NCI-H2196 (cell line): ENCODE data around the gene C17orf75.
A peak's percentile ranks its signal among the peaks of the same experiment; 100 is the strongest.
"Not testable (repeated sequence)": the region's sequence is repeated elsewhere in the genome, so short reads cannot be mapped to it uniquely, and the experiment has no call there.

Experiments used
- DNase-seq: peaks from one replicate; lab custom pipeline; 2025; ENCODE audit not compliant: unreplicated experiment; lab: John Stamatoyannopoulos, UW

C17orf75 gene

GRCh38 chr17:32341857-32342602 is at the start of gene C17orf75:
C17orf75 (minus strand) TSS chr17:32342173; CDS start chr17:32342139, 34 bp downstream.
- peak; percentile 64 for DNase-seq

- DNase-seq, result no peak
Observed at GRCh38 chr17:32388613-32389459, 46.9 kb upstream of the C17orf75 start.

- not testable (repeated sequence) for DNase-seq
Observed at GRCh38 chr17:32388128-32388527, 46.2 kb upstream of the C17orf75 start.

GRCh38 chr17:32386844-32387243 is 44.9 kb upstream of the C17orf75 start:
- no peak for DNase-seq

GRCh38 chr17:32385971-32386370 is 44.0 kb upstream of the C17orf75 start:
- DNase-seq, result no peak

GRCh38 chr17:32385121-32385520 is 43.1 kb upstream of the C17orf75 start:
- DNase-seq, result no peak

GRCh38 chr17:32383926-32384434 is 42.0 kb upstream of the C17orf75 start:
- DNase-seq, result no peak

- DNase-seq, result no peak
Observed at GRCh38 chr17:32382526-32383223, 40.7 kb upstream of the C17orf75 start.

- no peak for DNase-seq
Observed at GRCh38 chr17:32370426-32370825, 28.5 kb upstream of the C17orf75 start.

- no peak for DNase-seq
Observed at GRCh38 chr17:32361270-32361669, 19.3 kb upstream of the C17orf75 start.

GRCh38 chr17:32357615-32358014 is 15.6 kb upstream of the C17orf75 start:
- DNase-seq, result no peak

- no peak for DNase-seq
Observed at GRCh38 chr17:32356750-32357149, 14.8 kb upstream of the C17orf75 start.

GRCh38 chr17:32356378-32356743 is 14.4 kb upstream of the C17orf75 start:
- DNase-seq, result no peak

- DNase-seq, result peak; percentile 0
Observed at GRCh38 chr17:32355649-32356377, 13.8 kb upstream of the C17orf75 start.

- DNase-seq, result not testable (repeated sequence)
Observed at GRCh38 chr17:32352734-32353133, 10.8 kb upstream of the C17orf75 start.

- peak; percentile 0 for DNase-seq
Observed at GRCh38 chr17:32350666-32351418, 8.9 kb upstream of the C17orf75 start.

- DNase-seq, result peak; percentile 87
Observed at GRCh38 chr17:32349854-32350665, 8.1 kb upstream of the C17orf75 start, which contains the start of gene ZNF207. ZNF207 (plus strand) TSS chr17:32350157; CDS start chr17:32350286, 129 bp downstream.

GRCh38 chr17:32349503-32349853 is 7.5 kb upstream of the C17orf75 start:
- DNase-seq, result no peak

- DNase-seq, result no peak
Observed at GRCh38 chr17:32348483-32348800, 6.5 kb upstream of the C17orf75 start.
